Inflammatory macrophage treated with lipopolysaccharide for 4 hours (primary cell): Measurements from ENCODE around the gene TBX6.

Experiments used
- DNase-seq: peaks from one replicate; pipeline ENCODE4 v3.0.0-alpha.2; 2020

TBX6 gene

GRCh38 chr16:30113711-30114333 lies 22.1 kb upstream of the TBX6 start:
- DNase-seq: no peak

- DNase-seq: no peak
These were observed 21.4 kb upstream of the TBX6 start, which contains the start of gene GDPD3 for GRCh38 chr16:30113031-30113710. Gene GDPD3 (minus strand): TSS chr16:30113537. CDS start chr16:30113478, 59 bp downstream.

GRCh38 chr16:30112197-30113030 lies 20.7 kb upstream of the TBX6 start:
- DNase-seq: peak; percentile 37

- no peak for DNase-seq
These were observed 18.9 kb upstream of the TBX6 start for GRCh38 chr16:30110661-30111060.

- DNase-seq: no peak
These were observed 16.5 kb upstream of the TBX6 start for GRCh38 chr16:30108059-30108850.

GRCh38 chr16:30104492-30104891 lies 12.8 kb upstream of the TBX6 start:
- DNase-seq: no peak

GRCh38 chr16:30104090-30104489 lies 12.4 kb upstream of the TBX6 start:
- DNase-seq: no peak

GRCh38 chr16:30096862-30097563 lies 5.3 kb upstream of the TBX6 start:
- DNase-seq: peak; percentile 51

GRCh38 chr16:30096105-30096861 lies 4.6 kb upstream of the TBX6 start, which contains the start of gene YPEL3:
Gene YPEL3 (minus strand): TSS chr16:30096213. CDS start chr16:30095482, 731 bp downstream.
- peak; percentile 81 for DNase-seq

GRCh38 chr16:30095166-30096078 lies 3.7 kb upstream of the TBX6 start:
- no peak for DNase-seq

GRCh38 chr16:30094541-30095165 lies 2.9 kb upstream of the TBX6 start:
- no peak for DNase-seq

GRCh38 chr16:30092373-30093010 lies 768 bp upstream of the TBX6 start:
- peak; percentile 99 for DNase-seq

- DNase-seq: no peak
These were observed 953 bp downstream of the TBX6 start for GRCh38 chr16:30090610-30091331.

- no peak for DNase-seq
These were observed 2.7 kb downstream of the TBX6 start for GRCh38 chr16:30088832-30089624.

- DNase-seq: no peak
These were observed 3.4 kb downstream of the TBX6 start for GRCh38 chr16:30088237-30088831.

- peak; percentile 91 for DNase-seq
These were observed 4.4 kb downstream of the TBX6 start for GRCh38 chr16:30087181-30087898.
